ENCODE data around the gene GADD45G.

GADD45G gene

DNA sequence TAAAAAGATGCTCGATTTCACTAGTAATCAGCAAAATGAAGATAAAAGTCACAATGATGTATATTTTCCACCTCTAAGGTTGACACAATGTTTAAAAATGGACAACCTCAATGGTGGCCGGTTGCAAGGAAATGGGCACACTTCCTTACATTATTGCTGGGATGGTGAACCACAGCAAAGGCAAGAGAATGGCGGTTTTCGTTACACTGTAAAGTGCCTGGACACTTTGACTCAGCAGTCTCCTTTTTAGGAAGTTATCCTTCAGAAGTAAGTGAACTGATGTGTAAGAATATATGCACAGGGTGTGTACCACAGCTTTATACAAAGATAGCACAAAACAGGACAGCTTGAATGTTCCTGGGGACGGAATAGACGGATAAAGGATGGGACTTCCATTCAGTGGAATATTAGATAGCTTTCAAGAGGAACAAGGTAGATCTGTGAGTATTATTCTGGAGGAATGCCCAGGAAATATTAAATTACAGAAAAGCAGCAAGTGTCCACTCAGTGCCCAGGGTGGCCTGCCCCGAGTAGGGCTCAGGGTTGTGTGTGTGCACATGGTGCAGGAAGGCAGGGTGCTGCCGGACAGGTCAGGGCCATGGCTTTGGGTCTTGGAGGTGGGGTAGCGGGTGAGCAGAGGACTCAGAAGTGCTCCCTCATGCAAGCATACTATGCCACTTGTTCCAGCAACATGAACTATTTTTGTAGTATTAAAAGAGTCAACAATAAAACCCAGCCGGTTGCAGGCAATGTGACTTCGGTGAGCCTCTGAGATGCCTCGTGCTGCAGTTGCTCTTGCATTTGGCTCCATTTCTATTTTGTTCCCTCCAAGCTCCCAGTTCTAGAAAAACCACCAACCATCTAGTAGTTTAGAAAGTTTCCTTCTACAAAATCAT, 24.5 kb downstream of the GADD45G start:
- Histone ChIP-seq H3K79me2 (ENCODE audit: insufficient read depth, low read depth) (no peaks in the 10 kb centered on the region), H3K4me3 (IDR thresholded peaks at IDR 0.05; ENCODE audit: insufficient read depth, low read depth, low read length) (no peak overlapping the region), H3K9ac (no peak overlapping the region), H3K27ac (no peak overlapping the region), H3K36me3 (ENCODE audit: insufficient read depth) (no peaks in the 10 kb centered on the region), H4K20me1 (ENCODE audit: insufficient read depth) (no peaks in the 10 kb centered on the region), H2AFZ (ENCODE audit: low read depth) (no peak overlapping the region), H3K4me2 (no peak overlapping the region), H3K27me3 (ENCODE audit: insufficient read depth, low read depth) (no peaks in the 10 kb centered on the region), H3K4me1 (ENCODE audit: low read depth, poor library complexity, severe bottlenecking) (no peaks in the 10 kb centered on the region)
- TF ChIP-seq, protein P1, sequence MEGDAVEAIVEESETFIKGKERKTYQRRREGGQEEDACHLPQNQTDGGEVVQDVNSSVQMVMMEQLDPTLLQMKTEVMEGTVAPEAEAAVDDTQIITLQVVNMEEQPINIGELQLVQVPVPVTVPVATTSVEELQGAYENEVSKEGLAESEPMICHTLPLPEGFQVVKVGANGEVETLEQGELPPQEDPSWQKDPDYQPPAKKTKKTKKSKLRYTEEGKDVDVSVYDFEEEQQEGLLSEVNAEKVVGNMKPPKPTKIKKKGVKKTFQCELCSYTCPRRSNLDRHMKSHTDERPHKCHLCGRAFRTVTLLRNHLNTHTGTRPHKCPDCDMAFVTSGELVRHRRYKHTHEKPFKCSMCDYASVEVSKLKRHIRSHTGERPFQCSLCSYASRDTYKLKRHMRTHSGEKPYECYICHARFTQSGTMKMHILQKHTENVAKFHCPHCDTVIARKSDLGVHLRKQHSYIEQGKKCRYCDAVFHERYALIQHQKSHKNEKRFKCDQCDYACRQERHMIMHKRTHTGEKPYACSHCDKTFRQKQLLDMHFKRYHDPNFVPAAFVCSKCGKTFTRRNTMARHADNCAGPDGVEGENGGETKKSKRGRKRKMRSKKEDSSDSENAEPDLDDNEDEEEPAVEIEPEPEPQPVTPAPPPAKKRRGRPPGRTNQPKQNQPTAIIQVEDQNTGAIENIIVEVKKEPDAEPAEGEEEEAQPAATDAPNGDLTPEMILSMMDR (conservative IDR thresholded peaks at IDR 0.05; ENCODE audit: low read depth, low read length): no peak

DNA sequence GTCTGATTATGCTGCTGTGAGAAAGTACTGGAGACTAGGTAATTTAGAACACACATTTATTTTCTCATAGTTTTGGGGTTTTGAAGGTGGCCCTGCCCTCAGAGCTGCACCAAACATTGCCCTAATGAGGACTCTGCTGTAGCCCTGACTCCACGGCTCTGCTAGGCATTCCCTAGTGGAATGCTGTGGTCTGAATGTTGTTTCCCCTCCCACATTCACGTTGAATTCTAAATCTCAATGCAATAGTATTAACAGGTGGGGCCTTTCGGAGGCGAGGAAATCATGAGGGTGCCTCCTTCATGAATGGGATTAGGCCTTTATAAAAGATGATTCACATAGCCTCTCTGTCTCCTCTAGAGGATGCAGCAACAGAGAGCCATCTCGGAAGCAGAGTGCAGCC, 25.7 kb downstream of the GADD45G start:
- H3K4me1 ChIP-seq (ENCODE audit: low read depth, poor library complexity, severe bottlenecking): no peaks in the 10 kb centered on the region
- no peaks in the 10 kb centered on the region for H3K79me2 ChIP-seq (ENCODE audit: insufficient read depth, low read depth)
- TF ChIP-seq, protein P1 (conservative IDR thresholded peaks at IDR 0.05; ENCODE audit: low read depth, low read length): no peak

DNA sequence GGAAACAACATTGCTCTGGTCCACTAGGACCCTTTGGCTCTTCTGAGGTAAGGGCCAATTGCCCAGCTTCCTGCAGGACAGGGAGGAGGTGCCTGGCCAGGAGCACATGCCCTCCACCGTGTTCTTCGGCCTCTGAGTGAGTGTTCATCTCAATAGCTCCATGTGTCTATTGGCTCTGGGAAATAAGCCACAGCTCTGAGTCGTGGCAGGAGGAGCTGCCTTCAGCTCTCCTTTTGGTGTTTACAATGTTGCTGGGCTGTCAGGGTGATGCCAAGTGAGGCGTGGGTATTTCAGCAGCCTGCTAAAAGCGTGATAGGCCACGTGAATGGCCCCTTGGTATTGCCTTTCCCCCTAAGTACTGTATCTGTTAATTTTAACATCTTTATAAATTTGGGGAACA, 26.6 kb downstream of the GADD45G start:
- Histone ChIP-seq H3K36me3 (ENCODE audit: insufficient read depth) (no peaks in the 10 kb centered on the region), H2AFZ (ENCODE audit: low read depth) (no peak overlapping the region), H3K79me2 (ENCODE audit: insufficient read depth, low read depth) (no peaks in the 10 kb centered on the region), H3K4me3 (IDR thresholded peaks at IDR 0.05; ENCODE audit: insufficient read depth, low read depth, low read length) (no peak overlapping the region), H4K20me1 (ENCODE audit: insufficient read depth) (no peaks in the 10 kb centered on the region), H3K27me3 (ENCODE audit: insufficient read depth, low read depth) (no peaks in the 10 kb centered on the region), H3K27ac (no peak overlapping the region), H3K4me2 (no peak overlapping the region), H3K4me1 (ENCODE audit: low read depth, poor library complexity, severe bottlenecking) (no peaks in the 10 kb centered on the region), H3K9ac (no peak overlapping the region)
- TF ChIP-seq, protein P1 (conservative IDR thresholded peaks at IDR 0.05; ENCODE audit: low read depth, low read length): no peak

More for the DNA sequence above, 25.7 kb downstream of the GADD45G start:
- no peak overlapping the region for H3K27ac ChIP-seq
- H3K9ac ChIP-seq: no peak overlapping the region
- H3K4me2 ChIP-seq: no peak overlapping the region
- no peaks in the 10 kb centered on the region for H3K27me3 ChIP-seq (ENCODE audit: insufficient read depth, low read depth)
- no peaks in the 10 kb centered on the region for H3K36me3 ChIP-seq (ENCODE audit: insufficient read depth)
- H4K20me1 ChIP-seq (ENCODE audit: insufficient read depth): no peaks in the 10 kb centered on the region
- H2AFZ ChIP-seq (ENCODE audit: low read depth): no peak overlapping the region
- no peak overlapping the region for H3K4me3 ChIP-seq (IDR thresholded peaks at IDR 0.05; ENCODE audit: insufficient read depth, low read depth, low read length)

DNA sequence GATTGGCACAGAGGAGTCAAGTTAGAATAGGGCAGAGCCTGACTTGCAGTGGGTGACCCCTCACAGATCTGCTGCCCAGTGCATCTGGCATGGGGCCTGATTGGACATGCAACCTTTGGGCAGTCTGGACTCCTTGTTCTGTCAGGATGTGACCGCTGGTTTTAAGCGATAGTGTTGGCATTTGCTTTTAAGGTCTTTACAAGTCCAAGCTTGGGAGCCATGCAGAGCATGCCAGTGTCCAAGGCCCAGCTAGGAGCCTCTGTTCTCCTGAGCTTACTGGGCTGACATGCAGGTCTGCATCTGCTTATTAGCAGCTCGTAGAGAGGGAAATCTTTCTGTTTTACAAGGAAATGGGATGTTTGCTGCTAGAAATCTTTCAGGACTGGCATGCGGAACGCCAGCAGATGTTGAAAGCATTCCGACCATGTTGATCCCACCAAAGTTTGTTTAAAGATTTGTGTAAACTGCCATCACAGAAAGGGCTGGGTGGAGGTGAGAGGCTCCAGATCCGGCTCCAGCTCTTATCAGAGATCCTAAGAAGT, 27.5 kb downstream of the GADD45G start:
- no peaks in the 10 kb centered on the region for H3K36me3 ChIP-seq (ENCODE audit: insufficient read depth)
- no peaks in the 10 kb centered on the region for H3K4me1 ChIP-seq (ENCODE audit: low read depth, poor library complexity, severe bottlenecking)
- H3K79me2 ChIP-seq (ENCODE audit: insufficient read depth, low read depth): no peaks in the 10 kb centered on the region
- no peak overlapping the region for H3K27ac ChIP-seq
- H3K9ac ChIP-seq: no peak overlapping the region
- TF ChIP-seq, protein P1 (conservative IDR thresholded peaks at IDR 0.05; ENCODE audit: low read depth, low read length): no peak
- H3K27me3 ChIP-seq (ENCODE audit: insufficient read depth, low read depth): no peaks in the 10 kb centered on the region
- H4K20me1 ChIP-seq (ENCODE audit: insufficient read depth): no peaks in the 10 kb centered on the region
- no peak overlapping the region for H3K4me2 ChIP-seq
- no peak overlapping the region for H3K4me3 ChIP-seq (IDR thresholded peaks at IDR 0.05; ENCODE audit: insufficient read depth, low read depth, low read length)
- H2AFZ ChIP-seq (ENCODE audit: low read depth): no peak overlapping the region
